ENCODE measurements around the gene BAIAP3.
"Not testable (repeated sequence)": the region's sequence is repeated elsewhere in the genome, so short reads cannot be mapped to it uniquely, and the experiment has no call there.

GRCh38 chr16:1292808-1293207, 40.6 kb upstream of the BAIAP3 start:
- not testable (repeated sequence) for TF ChIP-seq EZH2phosphoT487 (IDR thresholded peaks at IDR 0.05; ENCODE audit: insufficient read depth, low read depth); EZH2 (IDR thresholded peaks at IDR 0.05; ENCODE audit: insufficient read depth, poor library complexity, severe bottlenecking)
